Pons (tissue), 1 donor: ENCODE data around the gene CD2AP.
"Not testable (repeated sequence)": the region's sequence is repeated elsewhere in the genome, so short reads cannot be mapped to it uniquely, and the experiment has no call there.

Source experiments
- DNase-seq: peaks from one replicate; pipeline ENCODE4 v3.0.0-alpha.2; 2016; ENCODE audit warnings: low spot score

CD2AP gene

GRCh38 chr6:47496935-47497579 is 19.5 kb downstream of the CD2AP start:
- DNase-seq: no peak

DNA sequence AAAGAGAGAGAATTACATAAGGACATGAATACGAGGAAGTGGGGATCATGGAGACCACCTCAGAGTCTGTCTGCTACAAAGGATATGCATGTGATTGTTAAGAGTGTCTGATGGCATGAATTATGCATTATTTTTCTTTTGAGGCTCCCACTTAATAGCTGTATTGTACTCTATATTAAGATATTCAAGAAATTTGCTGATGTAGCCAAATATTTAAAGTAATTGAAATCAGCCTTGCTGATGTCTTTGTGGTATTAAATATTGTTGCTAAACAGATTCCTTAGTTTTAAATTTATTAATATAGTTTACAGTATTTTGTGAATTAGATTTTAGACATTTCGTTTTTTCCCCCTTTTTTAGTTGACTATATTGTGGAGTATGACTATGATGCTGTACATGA is 25.3 kb downstream of the CD2AP start:
- no peak for DNase-seq

DNA sequence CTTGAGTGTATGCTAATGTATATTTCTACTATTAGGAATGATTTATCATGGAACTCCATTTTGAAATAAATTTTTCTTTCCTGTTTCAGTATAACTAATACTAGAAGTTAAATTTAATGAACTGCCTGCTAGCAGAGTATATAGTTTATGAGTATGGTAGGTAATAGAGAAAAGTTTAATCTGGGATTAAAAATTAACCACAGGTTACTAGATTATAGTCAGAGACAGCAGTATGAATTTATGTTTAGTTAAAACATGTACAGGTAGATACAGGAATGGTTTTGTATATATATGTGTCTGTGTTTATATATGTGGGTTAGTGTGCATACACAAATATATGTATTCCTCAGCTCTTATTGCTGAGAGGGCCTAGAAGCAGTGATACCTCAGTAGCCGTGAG is 32.3 kb downstream of the CD2AP start:
- no peak for DNase-seq

DNA sequence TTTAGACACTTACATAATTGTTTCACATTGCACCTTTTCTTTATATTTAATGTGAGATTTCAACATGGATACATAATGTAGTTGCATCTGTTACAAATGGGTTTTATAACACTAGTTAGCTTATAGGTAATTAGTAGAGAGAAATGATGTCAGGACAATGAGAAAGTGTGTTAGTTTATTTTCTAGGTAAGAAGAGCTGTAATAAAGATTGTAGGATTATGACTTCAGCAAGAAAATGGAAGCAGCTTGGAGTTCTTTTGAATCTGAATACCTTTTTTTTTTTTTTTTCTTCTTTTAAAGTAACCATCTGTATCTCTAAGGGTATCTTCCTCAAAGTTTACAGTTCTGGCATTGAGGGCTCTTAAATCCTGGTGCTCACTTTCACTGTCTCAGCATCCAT is 35.3 kb downstream of the CD2AP start:
- DNase-seq: no peak

- no peak for DNase-seq
Measured at GRCh38 chr6:47519279-47519678, 41.7 kb downstream of the CD2AP start.

GRCh38 chr6:47520282-47520681 is 42.7 kb downstream of the CD2AP start:
- DNase-seq: no peak

GRCh38 chr6:47521961-47522360 is 44.4 kb downstream of the CD2AP start:
- DNase-seq: no peak

DNA sequence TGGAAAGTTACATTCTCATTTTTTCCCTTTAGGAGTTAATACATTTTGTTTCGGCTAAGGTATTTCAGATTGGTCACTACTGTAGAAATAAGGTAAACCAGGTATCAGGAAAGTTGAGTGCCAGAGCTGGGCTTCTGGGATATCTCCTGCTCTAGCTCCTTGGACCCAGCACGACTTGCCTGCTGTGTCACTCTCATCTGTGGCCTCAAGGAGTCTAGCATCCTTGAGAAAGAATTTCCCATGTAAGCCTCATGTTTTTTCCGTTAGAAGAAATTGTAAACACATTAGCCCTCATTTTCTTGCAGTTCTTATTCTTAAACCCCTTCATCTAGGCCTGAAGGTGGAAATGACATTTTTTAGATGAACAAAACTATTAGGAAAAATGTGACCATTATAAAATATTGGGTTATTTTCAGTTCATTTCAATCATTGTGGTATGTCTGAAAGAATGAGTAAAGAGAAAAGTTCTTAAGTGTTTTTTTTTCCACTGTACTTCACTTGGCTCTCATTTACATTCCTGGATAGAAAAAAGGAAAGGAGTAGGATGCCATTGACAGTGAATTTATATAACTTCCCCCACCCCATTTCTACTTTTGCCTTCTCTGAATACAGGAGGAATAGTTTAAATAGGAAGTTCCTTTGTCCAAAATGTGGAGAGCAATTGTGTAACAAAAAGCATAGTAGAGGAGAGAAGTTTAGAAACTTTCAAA is 46.7 kb downstream of the CD2AP start:
- no peak for DNase-seq

- DNase-seq: no peak
Measured at GRCh38 chr6:47525330-47526057, 47.9 kb downstream of the CD2AP start.

DNA sequence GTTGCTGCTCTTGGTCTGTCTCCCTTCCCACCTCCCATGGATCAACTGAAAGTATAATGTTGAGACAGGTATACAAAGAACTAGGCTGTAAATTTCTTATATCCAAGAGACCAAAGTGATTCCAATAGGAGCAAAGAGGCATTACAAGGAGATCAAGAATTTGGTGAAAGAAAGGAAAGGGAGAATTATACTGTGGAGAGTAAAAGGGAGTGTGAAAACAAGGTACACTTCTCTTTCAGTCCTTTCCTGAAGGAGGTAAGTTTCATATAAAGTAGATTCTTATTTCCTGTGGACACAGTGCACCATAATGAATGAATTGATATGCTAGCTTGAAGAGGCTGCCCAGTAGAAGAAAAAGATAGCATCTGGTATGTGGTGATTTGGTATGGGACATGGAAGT is 49.7 kb downstream of the CD2AP start:
- no peak for DNase-seq

GRCh38 chr6:47529734-47530133 is 52.1 kb downstream of the CD2AP start:
- DNase-seq: no peak

- no peak for DNase-seq
Measured at GRCh38 chr6:47532981-47533585, 55.5 kb downstream of the CD2AP start.

DNA sequence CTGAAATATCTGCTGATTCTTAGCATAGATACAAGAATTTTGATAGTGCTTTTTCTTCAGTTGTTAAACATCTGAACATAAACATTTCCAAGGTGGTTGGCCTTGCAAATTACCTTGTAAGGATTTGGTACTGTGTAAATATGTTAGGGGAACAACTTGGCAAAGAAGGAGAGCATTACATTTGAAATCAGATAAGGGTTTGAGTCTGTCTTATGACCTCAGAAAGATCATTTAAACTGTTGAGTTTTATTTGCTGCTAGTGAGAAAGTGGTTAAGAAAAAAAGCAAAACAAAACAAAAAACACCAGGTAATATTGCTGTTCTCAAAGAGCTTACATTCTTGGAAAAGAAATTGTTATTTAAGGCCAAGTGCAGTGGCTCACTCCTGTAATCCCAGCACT is 56.5 kb downstream of the CD2AP start:
- DNase-seq: no peak

DNA sequence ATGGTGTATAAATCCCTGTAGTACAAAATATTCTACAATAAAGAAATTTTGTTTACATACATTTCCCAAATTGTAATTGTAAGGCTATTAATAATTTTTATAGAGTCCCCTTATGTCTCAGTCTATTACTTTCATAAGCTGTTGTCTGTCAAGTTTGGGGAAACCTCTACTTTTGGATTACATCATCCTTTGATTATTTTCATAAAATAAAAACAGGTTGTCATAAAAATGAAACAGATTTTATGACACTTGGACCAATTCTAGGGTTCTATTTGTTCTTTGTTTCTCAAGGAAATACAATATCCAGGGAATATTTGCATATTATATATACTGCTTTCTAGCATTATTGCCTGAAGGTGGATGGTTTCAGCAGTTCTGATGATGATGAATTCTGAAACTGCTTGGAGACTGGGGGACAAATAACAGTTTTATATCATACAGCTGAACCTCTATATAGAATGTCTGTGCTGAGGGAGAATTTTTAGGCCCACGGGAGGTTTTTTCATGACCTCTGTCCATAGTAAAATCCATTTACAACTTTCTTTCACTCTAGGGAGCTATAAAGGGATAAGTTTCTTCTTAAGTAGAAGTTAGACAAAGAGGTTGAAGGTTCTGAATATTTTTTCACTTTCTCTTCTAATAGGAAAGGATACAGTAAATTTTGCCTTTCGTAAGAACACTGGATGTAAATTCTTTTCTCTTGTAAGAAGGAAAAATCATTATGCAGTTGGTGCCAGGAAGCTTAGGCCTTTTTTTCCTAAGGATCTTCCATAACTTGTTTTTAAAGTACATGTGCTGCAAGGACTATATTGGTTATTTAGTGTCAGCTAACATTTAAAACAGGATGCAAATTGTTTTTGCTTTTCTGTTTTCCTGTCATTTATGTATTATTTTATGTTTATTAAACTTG is 58.0 kb downstream of the CD2AP start:
- DNase-seq: no peak

GRCh38 chr6:47536816-47537401 is 59.3 kb downstream of the CD2AP start:
- DNase-seq: no peak

DNA sequence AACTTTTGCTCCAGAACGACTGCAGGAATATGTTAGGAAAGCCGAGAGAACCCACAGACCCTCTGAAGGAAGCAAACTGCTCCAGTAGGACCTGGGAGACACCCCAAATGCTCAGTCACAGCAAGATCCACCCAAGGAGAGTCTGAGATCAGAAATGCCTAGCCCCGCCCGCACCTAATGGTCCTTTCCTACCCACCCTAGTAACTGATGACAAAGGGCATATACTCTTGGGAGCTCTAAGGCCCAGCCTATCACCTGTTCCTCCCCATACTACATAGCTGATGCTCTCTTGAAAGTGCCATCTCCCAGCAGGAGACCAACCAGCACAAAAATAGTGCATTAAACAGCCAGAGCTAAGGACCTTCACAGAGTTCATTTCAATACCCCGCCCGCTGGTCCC is 67.6 kb downstream of the CD2AP start:
- no peak for DNase-seq

DNA sequence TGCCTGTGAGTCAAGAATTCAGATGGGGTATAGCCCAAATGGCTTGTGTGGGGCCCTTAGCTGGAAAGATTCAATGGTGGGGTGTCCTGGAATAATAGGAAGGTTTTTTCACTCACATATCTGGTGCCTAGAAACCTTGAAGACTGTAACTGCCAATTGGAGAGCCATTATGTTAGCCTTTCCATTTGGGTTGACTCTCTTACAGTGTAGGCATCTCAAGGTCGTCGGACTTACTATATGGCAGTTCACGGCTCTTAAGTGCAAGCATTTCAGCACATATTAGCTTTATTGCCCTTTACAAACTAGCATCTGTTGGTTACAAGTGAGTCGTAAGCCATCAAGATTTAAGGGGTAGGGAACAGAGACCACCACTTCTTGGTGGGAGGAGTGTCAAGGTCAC is 74.1 kb downstream of the CD2AP start:
- no peak for DNase-seq

GRCh38 chr6:47552319-47552718 is 74.7 kb downstream of the CD2AP start:
- no peak for DNase-seq

GRCh38 chr6:47553243-47553642 is 75.7 kb downstream of the CD2AP start:
- DNase-seq: not testable (repeated sequence)

DNA sequence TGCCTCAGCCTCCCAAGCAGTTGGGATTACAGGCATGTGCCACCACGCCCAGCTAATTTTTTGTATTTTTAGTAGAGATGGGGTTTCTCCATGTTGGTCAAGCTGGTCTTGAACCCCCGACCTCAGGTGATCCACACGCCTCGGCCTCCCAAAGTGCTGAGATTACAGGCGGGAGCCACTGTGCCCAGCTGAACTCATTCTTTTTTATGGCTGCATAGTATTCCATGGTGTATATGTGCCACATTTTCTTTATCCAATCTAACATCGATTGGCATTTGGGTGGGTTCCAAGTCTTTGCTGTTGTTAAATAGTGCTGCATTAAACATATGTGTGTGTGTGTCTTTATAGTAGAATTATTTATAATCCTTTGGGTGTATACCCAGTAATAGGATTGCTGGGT is 78.9 kb downstream of the CD2AP start:
- DNase-seq: not testable (repeated sequence)

- no peak for DNase-seq
Measured at GRCh38 chr6:47563162-47563561, 85.6 kb downstream of the CD2AP start.
